ENCODE results near the gene SUN3. TPM values are rescaled to one million over a fixed set of nuclear protein-coding genes. Genes with fewer than 3 reads are reported as not detected.

The SUN3 gene
- total RNA-seq, 5 donors from 2014 or later (not counting 1 experiment from before 2014, with no cell fraction given): 0.55 to 0.90 (median 0.59) TPM; not detected in 2

- no peaks in the 10 kb centered on the region for H3K27me3 ChIP-seq (replicated peaks in 1 of 2; ENCODE audit: control insufficient read depth in 2 of 2, extremely low read depth in 1 of 2, insufficient read depth in 2 of 2, low read length in 1 of 2)
- no peak overlapping the region for H3K27ac ChIP-seq (ENCODE audit: low read length)
- Mint-ChIP-seq H3K36me3 (peaks cover 3% of the 10 kb centered on the region), H3K4me1 (peaks cover 0 to 4% (median 0%) of the 10 kb centered on the region in 3 donors), H3K9me3 (no peaks in the 10 kb centered on the region), H3K27ac (no peak overlapping the region), H3K4me3 (no peak overlapping the region), H3K27me3 (no peaks in the 10 kb centered on the region)
- H3K4me1 ChIP-seq (ENCODE audit: control insufficient read depth in 1 of 2, extremely low read depth in 1 of 2, insufficient read depth in 2 of 2, low read length in 2 of 2): no peaks in the 10 kb centered on the region
- 86% methylated on average over 7 of the region's 7 CpGs for WGBS (ENCODE audit: insufficient coverage)
- H3K36me3 ChIP-seq (ENCODE audit: control insufficient read depth in 2 of 2, extremely low read depth in 1 of 2, insufficient read depth in 1 of 2, low read length in 1 of 2): no peaks in the 10 kb centered on the region
- DNase-seq: no peak
- POLR2A ChIA-PET: interaction anchor here in 1 of 2 donors (0.6 kb wide), 1 partner anchor 21 kb away, joined by 3 read pairs; no protein-coding TSS in a partner anchor
- CTCF ChIA-PET: interaction anchor here in 1 of 2 donors (0.7 kb wide), 1 partner anchor 39 kb away, joined by 3 read pairs; no protein-coding TSS in a partner anchor
- H3K9me3 ChIP-seq: no peaks in the 10 kb centered on the region
- no peak overlapping the region for H3K4me3 ChIP-seq (ENCODE audit: control insufficient read depth in 1 of 2, extremely low read depth in 1 of 2, low read length in 1 of 2)
- ATAC-seq (replicated peaks in 1 of 4): no peak
Measured at GRCh38 chr7:47939425-47940036, 89.4 kb downstream of the SUN3 start.

GRCh38 chr7:47938574-47939165, 90.2 kb downstream of the SUN3 start:
- no peaks in the 10 kb centered on the region for H3K9me3 Mint-ChIP-seq
- H3K36me3 ChIP-seq (ENCODE audit: control insufficient read depth in 2 of 2, extremely low read depth in 1 of 2, insufficient read depth in 1 of 2, low read length in 1 of 2): no peaks in the 10 kb centered on the region
- peaks cover 3% of the 10 kb centered on the region for H3K36me3 Mint-ChIP-seq
- no peak overlapping the region for H3K27ac Mint-ChIP-seq
- H3K4me3 ChIP-seq (ENCODE audit: control insufficient read depth in 1 of 2, extremely low read depth in 1 of 2, low read length in 1 of 2): no peak overlapping the region
- no peaks in the 10 kb centered on the region for H3K4me1 ChIP-seq (ENCODE audit: control insufficient read depth in 1 of 2, extremely low read depth in 1 of 2, insufficient read depth in 2 of 2, low read length in 2 of 2)
- H3K27me3 Mint-ChIP-seq: no peaks in the 10 kb centered on the region
- H3K4me1 Mint-ChIP-seq: peaks cover 0 to 4% (median 0%) of the 10 kb centered on the region in 3 donors
- CTCF ChIA-PET: no interaction called here
- H3K9me3 ChIP-seq: no peaks in the 10 kb centered on the region
- H3K27ac ChIP-seq (ENCODE audit: low read length): no peak overlapping the region
- no peaks in the 10 kb centered on the region for H3K27me3 ChIP-seq (replicated peaks in 1 of 2; ENCODE audit: control insufficient read depth in 2 of 2, extremely low read depth in 1 of 2, insufficient read depth in 2 of 2, low read length in 1 of 2)
- no peak overlapping the region for H3K4me3 Mint-ChIP-seq
- DNase-seq (no peak), ATAC-seq (replicated peaks in 1 of 4) (no peak)
- POLR2A ChIA-PET: interaction anchor here in 1 of 2 donors (0.6 kb wide), 1 partner anchor 22 kb away, joined by 3 read pairs; no protein-coding TSS in a partner anchor
- 84% methylated on average over 4 of the region's 6 CpGs for WGBS (ENCODE audit: insufficient coverage)

- Mint-ChIP-seq H3K4me3 (no peak overlapping the region), H3K9me3 (no peaks in the 10 kb centered on the region), H3K27me3 (no peaks in the 10 kb centered on the region), H3K27ac (no peak overlapping the region), H3K36me3 (peaks cover 3% of the 10 kb centered on the region), H3K4me1 (peaks cover 0 to 4% (median 0%) of the 10 kb centered on the region in 3 donors)
- ATAC-seq (replicated peaks in 1 of 4) (no peak), DNase-seq (peak in 1 of 35 experiments; percentile 8)
- no peak overlapping the region for H3K27ac ChIP-seq (ENCODE audit: low read length)
- ChIA-PET POLR2A (no interaction called here), CTCF (no interaction called here)
- H3K36me3 ChIP-seq (ENCODE audit: control insufficient read depth in 2 of 2, extremely low read depth in 1 of 2, insufficient read depth in 1 of 2, low read length in 1 of 2): no peaks in the 10 kb centered on the region
- H3K4me3 ChIP-seq (ENCODE audit: control insufficient read depth in 1 of 2, extremely low read depth in 1 of 2, low read length in 1 of 2): no peak overlapping the region
- 83% methylated on average over 9 of the region's 11 CpGs for WGBS (ENCODE audit: insufficient coverage)
- H3K9me3 ChIP-seq: no peaks in the 10 kb centered on the region
- no peaks in the 10 kb centered on the region for H3K4me1 ChIP-seq (ENCODE audit: control insufficient read depth in 1 of 2, extremely low read depth in 1 of 2, insufficient read depth in 2 of 2, low read length in 2 of 2)
- no peaks in the 10 kb centered on the region for H3K27me3 ChIP-seq (replicated peaks in 1 of 2; ENCODE audit: control insufficient read depth in 2 of 2, extremely low read depth in 1 of 2, insufficient read depth in 2 of 2, low read length in 1 of 2)
Measured at GRCh38 chr7:47937711-47938573, 91.0 kb downstream of the SUN3 start.

Other genes with a start within 250 kb of the SUN3 start
- under 1 TPM; 0.30 to 0.76 (median 0.38) TPM for gene PKD1L1, start 80.6 kb downstream of the SUN3 start, total RNA-seq
- gene HUS1, start 49.5 kb downstream of the SUN3 start, total RNA-seq: 10 to 100 TPM; 56.9 to 71.0 (median 59.4) TPM
- gene C7orf57, start 6.4 kb upstream of the SUN3 start, total RNA-seq: 1 to 10 TPM in 1 of 5 donors, under 1 TPM in 4; 0.18 to 2.0 (median 0.44) TPM
- gene UPP1, start 60.2 kb upstream of the SUN3 start, total RNA-seq: 100 to 1,000 TPM in 3 of 5 donors, 10 to 100 TPM in 2; 77.7 to 227 (median 177) TPM
- under 1 TPM in 1 of 5 donors, not detected in 4; 0.22 TPM for gene ABCA13, start 142.4 kb upstream of the SUN3 start, total RNA-seq

Data from T-cell (primary cell).